ENCODE measurements around the gene ZNF831. TPM values are rescaled to one million over a fixed set of nuclear protein-coding genes. Genes with fewer than 3 reads are reported as not detected.

Gene ZNF831
- total RNA-seq, 1 donor from 2014 or later: not detected

DNA sequence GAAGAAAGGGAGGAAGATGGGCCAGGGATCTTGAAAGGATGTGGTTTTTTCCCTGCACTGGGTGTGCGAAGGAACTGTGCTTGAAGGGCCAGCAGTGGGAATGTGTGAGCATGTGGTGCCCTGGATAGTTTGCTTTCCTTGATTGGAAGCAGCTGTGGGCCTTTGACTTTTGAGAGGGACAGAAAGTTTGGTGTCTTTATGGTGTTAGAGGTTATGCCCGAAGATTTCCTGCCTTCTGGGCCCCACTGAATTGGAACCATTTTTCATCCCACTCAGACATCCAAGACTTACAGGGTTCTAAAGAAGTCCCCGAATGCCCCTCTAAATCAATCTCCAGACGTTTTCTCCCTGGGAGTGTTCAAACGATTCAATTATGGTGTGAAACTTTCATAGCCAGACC is 113.3 kb downstream of the ZNF831 start:
- H3K27me3 ChIP-seq (ENCODE audit: insufficient read depth, low read length): no peaks in the 10 kb centered on the region
- H3K4me3 ChIP-seq (ENCODE audit: insufficient read depth, low read depth, low read length): no peak overlapping the region
- no peaks in the 10 kb centered on the region for H3K9me3 ChIP-seq (ENCODE audit: insufficient read depth, low read depth, low read length)
- H3K9ac ChIP-seq (ENCODE audit: low read length): no peak overlapping the region
- no peak overlapping the region for H3K4me3 Mint-ChIP-seq (ENCODE audit: unreplicated experiment)
- H3K79me2 ChIP-seq (ENCODE audit: insufficient read depth, low read length): no peaks in the 10 kb centered on the region
- FAIRE-seq (no peak), DNase-seq (ENCODE audit: low read depth) (no peak)
- H4K20me1 ChIP-seq (ENCODE audit: insufficient read depth, low read length): no peaks in the 10 kb centered on the region
- H3K36me3 ChIP-seq (ENCODE audit: insufficient read depth, low read length): no peaks in the 10 kb centered on the region
- H3K27ac Mint-ChIP-seq (ENCODE audit: unreplicated experiment): no peak overlapping the region
- H3K27me3 Mint-ChIP-seq (ENCODE audit: low read depth, unreplicated experiment): peaks cover 60% of the 10 kb centered on the region
- H3K36me3 Mint-ChIP-seq (ENCODE audit: low read depth, unreplicated experiment): no peaks in the 10 kb centered on the region
- H2AFZ ChIP-seq (ENCODE audit: low read depth, low read length): no peak overlapping the region
- TF ChIP-seq, protein P1, sequence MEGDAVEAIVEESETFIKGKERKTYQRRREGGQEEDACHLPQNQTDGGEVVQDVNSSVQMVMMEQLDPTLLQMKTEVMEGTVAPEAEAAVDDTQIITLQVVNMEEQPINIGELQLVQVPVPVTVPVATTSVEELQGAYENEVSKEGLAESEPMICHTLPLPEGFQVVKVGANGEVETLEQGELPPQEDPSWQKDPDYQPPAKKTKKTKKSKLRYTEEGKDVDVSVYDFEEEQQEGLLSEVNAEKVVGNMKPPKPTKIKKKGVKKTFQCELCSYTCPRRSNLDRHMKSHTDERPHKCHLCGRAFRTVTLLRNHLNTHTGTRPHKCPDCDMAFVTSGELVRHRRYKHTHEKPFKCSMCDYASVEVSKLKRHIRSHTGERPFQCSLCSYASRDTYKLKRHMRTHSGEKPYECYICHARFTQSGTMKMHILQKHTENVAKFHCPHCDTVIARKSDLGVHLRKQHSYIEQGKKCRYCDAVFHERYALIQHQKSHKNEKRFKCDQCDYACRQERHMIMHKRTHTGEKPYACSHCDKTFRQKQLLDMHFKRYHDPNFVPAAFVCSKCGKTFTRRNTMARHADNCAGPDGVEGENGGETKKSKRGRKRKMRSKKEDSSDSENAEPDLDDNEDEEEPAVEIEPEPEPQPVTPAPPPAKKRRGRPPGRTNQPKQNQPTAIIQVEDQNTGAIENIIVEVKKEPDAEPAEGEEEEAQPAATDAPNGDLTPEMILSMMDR (IDR thresholded peaks at IDR 0.05; ENCODE audit: insufficient read depth, low read depth, low read length): no peak
- TF ChIP-seq EZH2 (IDR thresholded peaks at IDR 0.05; ENCODE audit: insufficient read depth, low read length): no peak
- H3K4me1 ChIP-seq (ENCODE audit: insufficient read depth, low read length): no peaks in the 10 kb centered on the region
- H3K4me1 Mint-ChIP-seq (ENCODE audit: low read depth, unreplicated experiment): no peaks in the 10 kb centered on the region
- no peak overlapping the region for H3K4me2 ChIP-seq (ENCODE audit: low read length)
- no peak overlapping the region for H3K27ac ChIP-seq (ENCODE audit: low read depth, low read length)
- H3K9me3 Mint-ChIP-seq (ENCODE audit: unreplicated experiment): peaks cover 8% of the 10 kb centered on the region

DNA sequence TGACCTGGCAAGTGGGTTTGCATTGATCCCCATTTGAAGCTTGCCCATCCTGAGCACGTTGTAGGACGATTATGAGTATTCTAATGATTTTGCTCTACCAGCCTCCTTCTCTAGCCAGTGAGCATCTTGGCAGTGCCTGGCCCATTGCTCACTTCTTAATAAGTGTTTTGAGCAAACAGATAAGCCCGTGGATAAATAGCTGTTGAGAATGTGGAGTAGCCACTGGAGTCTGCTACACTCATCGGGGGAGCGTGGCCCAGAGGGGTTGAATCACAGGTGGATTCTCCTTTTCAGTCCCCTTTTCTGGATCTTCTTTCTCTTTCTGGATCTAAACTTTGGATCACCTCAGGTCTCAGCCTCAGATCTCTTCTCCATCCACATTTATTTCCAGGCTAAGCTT is 120.8 kb downstream of the ZNF831 start:
- no peak overlapping the region for H3K4me3 Mint-ChIP-seq (ENCODE audit: unreplicated experiment)
- H3K9me3 Mint-ChIP-seq (ENCODE audit: unreplicated experiment): peaks cover 3% of the 10 kb centered on the region
- no peaks in the 10 kb centered on the region for H3K79me2 ChIP-seq (ENCODE audit: insufficient read depth, low read length)
- DNase-seq (ENCODE audit: low read depth): no peak
- H3K36me3 Mint-ChIP-seq (ENCODE audit: low read depth, unreplicated experiment): no peaks in the 10 kb centered on the region
- TF ChIP-seq, protein P1 (IDR thresholded peaks at IDR 0.05; ENCODE audit: insufficient read depth, low read depth, low read length): no peak
- no peak for TF ChIP-seq EZH2 (IDR thresholded peaks at IDR 0.05; ENCODE audit: insufficient read depth, low read length)
- no peaks in the 10 kb centered on the region for H3K4me1 Mint-ChIP-seq (ENCODE audit: low read depth, unreplicated experiment)
- H3K27me3 Mint-ChIP-seq (ENCODE audit: low read depth, unreplicated experiment): peaks cover 51% of the 10 kb centered on the region
- no peaks in the 10 kb centered on the region for H4K20me1 ChIP-seq (ENCODE audit: insufficient read depth, low read length)
- no peak overlapping the region for H3K27ac Mint-ChIP-seq (ENCODE audit: unreplicated experiment)
- no peak overlapping the region for H3K4me3 ChIP-seq (ENCODE audit: insufficient read depth, low read depth, low read length)
- no peak overlapping the region for H3K9ac ChIP-seq (ENCODE audit: low read length)
- no peak for FAIRE-seq
- H3K27ac ChIP-seq (ENCODE audit: low read depth, low read length): no peak overlapping the region
- no peaks in the 10 kb centered on the region for H3K27me3 ChIP-seq (ENCODE audit: insufficient read depth, low read length)
- H3K4me1 ChIP-seq (ENCODE audit: insufficient read depth, low read length): no peaks in the 10 kb centered on the region
- H2AFZ ChIP-seq (ENCODE audit: low read depth, low read length): no peak overlapping the region
- H3K4me2 ChIP-seq (ENCODE audit: low read length): no peak overlapping the region
- no peaks in the 10 kb centered on the region for H3K36me3 ChIP-seq (ENCODE audit: insufficient read depth, low read length)
- peaks cover 2% of the 10 kb centered on the region for H3K9me3 ChIP-seq (ENCODE audit: insufficient read depth, low read depth, low read length)

DNA sequence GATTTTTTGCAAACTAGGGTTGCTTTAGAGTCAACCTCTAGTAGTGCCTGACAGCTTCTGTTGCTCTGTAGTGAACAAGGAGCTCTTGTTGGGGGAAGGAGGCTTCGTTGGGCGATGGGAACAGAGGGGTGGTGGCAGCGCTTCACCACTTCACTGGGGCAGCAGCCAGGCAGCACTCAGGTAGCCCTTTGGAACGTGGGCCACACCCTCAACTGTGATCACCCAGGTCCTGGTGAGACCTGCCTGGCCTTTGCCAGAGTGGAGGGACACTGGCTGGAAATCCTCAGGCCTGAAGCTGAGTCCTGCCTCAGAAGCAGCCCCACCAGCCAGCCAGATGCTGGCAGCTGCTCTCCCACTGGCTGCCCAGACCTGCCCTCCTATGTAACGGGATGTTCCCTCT is 126.4 kb downstream of the ZNF831 start:
- DNase-seq (ENCODE audit: low read depth): no peak
- Mint-ChIP-seq H3K27me3 (ENCODE audit: low read depth, unreplicated experiment) (peaks cover 45% of the 10 kb centered on the region), H3K9me3 (ENCODE audit: unreplicated experiment) (no peaks in the 10 kb centered on the region), H3K4me1 (ENCODE audit: low read depth, unreplicated experiment) (no peaks in the 10 kb centered on the region), H3K27ac (ENCODE audit: unreplicated experiment) (no peak overlapping the region), H3K4me3 (ENCODE audit: unreplicated experiment) (no peak overlapping the region), H3K36me3 (ENCODE audit: low read depth, unreplicated experiment) (no peaks in the 10 kb centered on the region)
- Histone ChIP-seq H4K20me1 (ENCODE audit: insufficient read depth, low read length) (no peaks in the 10 kb centered on the region), H3K27me3 (ENCODE audit: insufficient read depth, low read length) (no peaks in the 10 kb centered on the region), H3K27ac (ENCODE audit: low read depth, low read length) (no peak overlapping the region), H3K36me3 (ENCODE audit: insufficient read depth, low read length) (no peaks in the 10 kb centered on the region), H3K9me3 (ENCODE audit: insufficient read depth, low read depth, low read length) (peaks cover 6% of the 10 kb centered on the region), H3K9ac (ENCODE audit: low read length) (no peak overlapping the region), H2AFZ (ENCODE audit: low read depth, low read length) (no peak overlapping the region), H3K4me2 (ENCODE audit: low read length) (no peak overlapping the region), H3K4me1 (ENCODE audit: insufficient read depth, low read length) (no peaks in the 10 kb centered on the region), H3K4me3 (ENCODE audit: insufficient read depth, low read depth, low read length) (no peak overlapping the region), H3K79me2 (ENCODE audit: insufficient read depth, low read length) (no peaks in the 10 kb centered on the region)
- TF ChIP-seq EZH2 (IDR thresholded peaks at IDR 0.05; ENCODE audit: insufficient read depth, low read length): no peak
- TF ChIP-seq, protein P1 (IDR thresholded peaks at IDR 0.05; ENCODE audit: insufficient read depth, low read depth, low read length): no peak
- FAIRE-seq: no peak

All from astrocyte (in vitro differentiated cells and primary cell).